ENCODE data around the gene ZNF573.
A peak's percentile ranks its signal among the peaks of the same experiment; 100 is the strongest.
"Not testable (repeated sequence)": the region's sequence is repeated elsewhere in the genome, so short reads cannot be mapped to it uniquely, and the experiment has no call there.

The ZNF573 gene
- total RNA-seq, result 14.9 to 20.8 reads per million in 2 experiments

DNA sequence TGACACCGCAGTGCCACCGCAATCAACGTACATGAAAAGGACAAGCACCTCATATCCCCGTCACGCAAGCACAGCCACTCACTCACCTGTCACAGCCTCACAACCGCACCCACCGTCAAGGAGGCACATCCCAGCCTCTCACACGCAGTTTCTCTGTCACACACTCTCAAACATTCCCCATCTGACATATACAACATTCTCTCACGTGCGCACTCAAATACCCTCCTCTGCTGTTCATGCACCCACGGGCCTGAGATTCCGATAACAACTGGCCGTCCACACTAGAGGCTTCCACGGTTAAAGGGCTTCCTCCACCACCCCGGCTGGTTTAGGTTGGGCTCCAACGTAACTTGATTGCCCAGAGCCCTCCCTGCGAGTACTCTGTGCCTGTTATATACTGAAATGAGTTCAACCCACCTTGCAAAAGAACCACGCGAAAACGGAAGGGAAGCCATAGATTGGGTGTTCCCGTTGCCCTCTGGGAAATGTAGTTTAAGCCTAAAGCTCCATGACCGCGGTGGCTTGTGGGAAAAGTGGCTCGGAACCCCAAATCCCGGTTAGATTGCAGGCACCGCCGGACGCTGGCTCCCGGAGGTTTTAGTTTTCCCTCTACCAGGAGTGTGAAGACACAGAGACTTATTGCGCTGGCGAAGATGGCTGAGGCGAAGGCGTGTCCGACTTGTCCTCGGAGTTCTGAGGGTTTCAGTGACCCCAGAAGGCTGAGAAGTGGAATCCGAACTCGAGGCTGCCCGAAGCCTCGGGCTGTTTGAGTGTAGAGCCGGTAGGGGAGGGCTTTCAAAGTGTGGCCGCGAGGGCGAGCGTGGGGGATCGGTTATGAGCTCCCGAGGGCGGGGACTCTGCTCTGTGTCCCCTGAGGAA is at the start of gene ZNF573:
TSS of gene ZNF573 (minus strand) at position 460 of the 879 bp plus-strand sequence. CDS start 5,857 bp downstream, outside the sequence.
- DNase-seq (ENCODE audit: low read depth), result peak; percentile 90

DNA sequence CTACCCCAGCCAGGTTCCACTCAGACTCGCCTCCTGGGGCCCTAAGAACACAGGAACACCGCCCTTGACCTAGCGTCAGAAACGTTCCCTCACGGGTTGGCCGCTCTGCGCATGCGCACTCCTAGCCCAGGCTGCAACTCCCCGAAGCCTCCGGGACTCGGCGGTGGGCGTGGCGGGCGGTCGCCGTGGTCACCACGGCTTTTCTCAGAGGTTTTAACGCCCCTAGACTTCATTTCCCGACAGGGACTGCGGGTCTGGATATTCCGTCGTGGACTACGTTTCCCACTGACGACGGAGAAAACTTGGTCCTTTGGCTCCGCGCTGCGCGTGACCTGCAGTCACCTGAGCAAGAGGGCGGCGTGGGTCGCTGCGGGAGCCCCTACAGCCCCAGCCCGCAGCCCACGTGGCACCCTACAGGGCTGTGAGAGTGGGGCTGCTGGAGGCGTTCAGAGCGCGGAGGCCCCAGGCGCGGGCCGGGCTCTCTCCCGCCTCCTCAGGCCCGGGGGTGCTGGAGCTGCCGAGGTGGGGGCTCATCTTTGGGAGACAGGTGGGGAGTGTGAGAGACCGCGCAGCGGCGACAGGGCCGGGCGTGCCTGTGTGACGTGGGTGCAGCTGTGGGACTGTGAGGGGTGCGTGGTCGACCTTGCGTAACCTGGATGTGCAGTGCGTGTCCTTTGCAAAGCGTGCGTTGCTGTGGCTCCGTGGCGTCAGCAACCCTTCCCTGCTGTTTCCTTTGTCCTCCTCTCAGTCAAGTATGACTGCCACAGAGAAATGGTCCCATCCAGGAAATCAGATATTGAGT is 38.0 kb upstream of the ZNF573 start:
- DNase-seq (ENCODE audit: low read depth), result no peak

- not testable (repeated sequence) for DNase-seq (ENCODE audit: low read depth)
Observed at GRCh38 chr19:37815611-37816010, 36.2 kb upstream of the ZNF573 start.

- no peak for DNase-seq (ENCODE audit: low read depth)
Observed at GRCh38 chr19:37813340-37813739, 34.0 kb upstream of the ZNF573 start.

DNA sequence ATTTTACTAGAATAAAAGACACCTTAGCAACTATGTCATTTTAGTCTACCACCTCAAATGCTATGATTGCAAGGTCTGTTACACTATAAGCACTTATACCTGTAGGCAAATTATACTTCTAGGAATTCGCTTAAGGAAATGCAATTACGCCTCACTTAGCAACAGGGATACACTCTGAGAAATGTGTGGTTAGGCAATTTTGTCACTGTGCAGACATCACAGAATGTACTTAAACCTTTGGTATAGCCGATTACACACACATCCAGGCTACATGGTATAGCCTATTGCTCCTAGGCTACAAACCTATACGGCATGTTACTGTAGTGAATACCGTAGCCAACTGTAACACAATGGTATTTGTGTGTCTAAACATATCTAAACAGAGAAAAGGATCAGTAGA is 30.0 kb upstream of the ZNF573 start:
- DNase-seq (ENCODE audit: low read depth), result no peak

- no peak for DNase-seq (ENCODE audit: low read depth)
Observed at GRCh38 chr19:37803249-37803840, 24.0 kb upstream of the ZNF573 start.

GRCh38 chr19:37790244-37790925 is 11.0 kb upstream of the ZNF573 start:
- no peak for DNase-seq (ENCODE audit: low read depth)

GRCh38 chr19:37778613-37779126 is 716 bp downstream of the ZNF573 start:
- DNase-seq (ENCODE audit: low read depth), result no peak

DNA sequence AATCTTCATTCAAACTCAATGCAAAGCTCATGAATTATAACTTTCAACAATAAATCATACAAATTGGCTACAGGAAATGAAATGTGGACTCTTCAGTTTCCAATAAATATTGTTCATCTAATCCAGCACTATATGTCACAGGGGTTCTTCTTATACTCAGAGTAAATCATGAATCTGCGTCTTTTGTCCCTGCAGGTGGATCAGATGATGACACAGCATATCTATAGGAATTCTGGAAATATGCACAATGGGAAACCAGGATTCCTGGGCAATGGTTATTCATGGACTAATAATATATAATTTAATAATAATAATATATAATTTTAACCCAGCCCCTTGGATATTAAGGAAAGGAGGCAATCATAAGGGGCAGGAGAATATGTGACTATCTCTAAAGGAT is 8.4 kb downstream of the ZNF573 start:
- DNase-seq (ENCODE audit: low read depth), result no peak

DNA sequence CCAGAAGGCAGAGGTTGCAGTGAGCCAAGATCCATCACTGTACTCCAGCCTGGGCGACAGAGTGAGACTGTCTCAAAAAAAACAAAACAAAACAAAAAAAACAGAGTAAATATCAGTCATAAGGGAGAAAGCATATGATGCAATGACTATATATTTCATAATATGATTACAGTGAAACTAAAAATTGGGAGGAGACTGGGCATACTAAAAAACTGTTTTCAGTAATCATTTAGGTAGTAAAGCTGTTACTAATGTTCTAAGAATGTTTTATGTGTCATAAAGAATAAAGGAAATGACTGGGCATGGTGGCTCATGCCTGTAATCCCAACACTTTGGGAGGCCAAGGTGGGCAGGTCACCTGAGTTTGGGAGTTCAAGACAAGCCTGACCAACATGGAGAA is 15.9 kb downstream of the ZNF573 start:
- DNase-seq (ENCODE audit: low read depth), result no peak

- DNase-seq (ENCODE audit: low read depth), result not testable (repeated sequence)
Observed at GRCh38 chr19:37757683-37758082, 21.7 kb downstream of the ZNF573 start.

DNA sequence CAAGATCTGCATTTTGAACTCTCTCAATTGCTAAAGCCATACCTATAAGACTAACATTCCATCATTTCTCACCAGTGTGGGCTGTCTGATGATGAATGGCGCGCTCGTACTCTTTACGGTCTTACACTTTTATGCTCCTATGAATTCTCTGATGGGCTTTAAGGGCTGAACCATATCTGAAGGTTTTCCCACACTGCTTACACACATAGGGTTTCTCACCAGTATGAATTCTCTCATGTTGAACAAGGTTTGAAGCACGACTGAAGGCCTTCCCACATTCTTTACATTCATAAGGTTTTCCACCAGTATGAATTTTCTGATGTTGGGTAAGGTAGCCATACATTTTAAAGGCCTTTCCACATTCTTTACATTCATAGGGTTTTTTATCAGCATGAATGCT is 41.0 kb downstream of the ZNF573 start:
- no peak for DNase-seq (ENCODE audit: low read depth)

- no peak for DNase-seq (ENCODE audit: low read depth)
Observed at GRCh38 chr19:37725181-37725580, 54.2 kb downstream of the ZNF573 start.

DNA sequence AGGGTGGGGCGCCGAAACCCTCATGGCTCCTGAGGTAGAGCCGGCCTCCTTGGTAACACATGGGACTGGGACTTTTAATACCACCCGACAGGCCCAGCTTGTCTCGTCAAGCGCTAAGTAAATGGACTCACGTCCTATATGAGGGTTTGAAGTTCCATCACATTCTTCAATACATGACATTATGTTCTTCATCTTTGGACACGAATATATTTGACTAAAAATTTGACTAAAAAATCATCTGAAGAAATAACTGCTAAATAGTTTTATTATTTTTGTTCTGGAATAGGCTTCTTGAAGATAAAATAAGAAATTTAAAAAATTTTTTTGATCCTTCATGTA is 59.5 kb downstream of the ZNF573 start:
- DNase-seq (ENCODE audit: low read depth), result no peak

DNA sequence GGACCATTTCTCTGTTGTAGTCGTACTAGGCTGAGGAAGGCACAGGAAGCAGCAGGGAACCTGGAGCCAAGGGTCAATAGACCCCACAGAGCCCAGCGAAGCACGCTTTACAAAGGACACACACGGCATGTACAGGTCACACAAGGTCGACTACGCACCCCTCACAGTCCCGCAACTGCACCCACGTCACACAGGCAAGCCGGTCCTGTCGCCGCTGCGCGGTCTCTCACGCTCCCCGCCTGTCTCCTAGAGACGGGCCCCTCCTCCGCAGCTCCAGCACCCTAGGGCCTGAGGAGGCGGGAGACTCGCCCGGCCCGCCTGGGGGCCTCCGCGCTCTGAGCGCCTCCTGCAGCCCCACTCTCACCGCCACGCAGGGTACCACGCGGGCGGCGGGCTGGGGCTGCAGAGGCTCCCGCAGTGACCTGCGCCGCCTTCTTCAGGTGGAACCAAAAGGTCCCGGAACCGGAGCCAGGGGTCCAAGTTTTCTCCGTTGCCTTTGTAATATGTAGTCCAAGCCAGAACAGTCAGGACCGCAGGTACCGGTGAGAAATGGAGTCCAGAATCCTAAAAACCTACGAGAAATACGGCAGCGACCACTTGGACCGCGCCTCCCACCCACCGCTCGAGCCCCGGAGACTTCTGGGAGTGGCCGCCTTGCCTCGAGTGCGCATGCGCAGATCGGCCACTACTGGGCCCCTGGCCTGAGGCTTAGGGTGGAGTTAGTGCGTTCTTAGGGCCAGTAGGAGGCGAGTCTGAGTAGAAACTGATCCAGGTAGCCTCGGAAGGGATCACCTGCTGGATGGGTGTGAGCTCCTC is 60.1 kb downstream of the ZNF573 start, which contains the start of gene ZNF607:
TSS of gene ZNF607 (minus strand) at position 651 of the 816 bp plus-strand sequence. CDS start 8,143 bp downstream, outside the sequence.
- DNase-seq (ENCODE audit: low read depth), result peak; percentile 56

DNA sequence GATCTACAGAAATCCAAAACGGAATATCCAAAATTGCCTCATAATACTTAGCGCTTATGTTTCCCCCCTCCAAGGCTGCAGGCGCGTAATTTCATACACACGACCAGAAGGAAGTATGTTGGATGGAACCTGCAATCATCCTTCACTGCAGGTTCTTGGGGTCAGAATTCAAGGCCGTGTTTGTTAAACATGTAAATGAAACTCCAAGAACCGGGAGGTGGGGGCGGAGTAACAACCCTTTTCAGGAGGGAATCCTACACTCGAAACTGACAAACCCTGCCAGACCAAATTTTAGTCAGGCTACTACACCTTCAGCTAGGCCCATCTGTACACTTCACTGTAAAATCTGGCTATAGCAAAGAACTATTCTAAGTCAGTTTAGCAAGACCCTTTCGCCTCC is 61.1 kb downstream of the ZNF573 start:
- DNase-seq (ENCODE audit: low read depth), result no peak

GRCh38 chr19:37716140-37716539 is 63.2 kb downstream of the ZNF573 start:
- DNase-seq (ENCODE audit: low read depth), result no peak

GRCh38 chr19:37706052-37706605 is 73.3 kb downstream of the ZNF573 start:
- no peak for DNase-seq (ENCODE audit: low read depth)

- DNase-seq (ENCODE audit: low read depth), result no peak
Observed at GRCh38 chr19:37699057-37699456, 80.3 kb downstream of the ZNF573 start.

GRCh38 chr19:37698216-37698615 is 81.2 kb downstream of the ZNF573 start:
- DNase-seq (ENCODE audit: low read depth), result no peak
